SU-DHL-6 (cell line): ENCODE data around the gene ELANE.

Source experiments
- CTCF ChIP-seq: fragments of 200-600 bp; sonication (generic); IDR thresholded peaks from one replicate; pipeline ENCODE4 v1.5.1; 2017; ENCODE audit warnings: antibody characterized with exemption, mild to moderate bottlenecking, low read length, moderate library complexity; ENCODE audit not compliant: insufficient read depth, poor library complexity, severe bottlenecking
- EZH2phosphoT487 ChIP-seq: fragments of 200-600 bp; sonication (generic), shearing (Covaris generic); conservative IDR thresholded peaks from 2 replicates; pipeline ENCODE4 v1.6.1; 2018; ENCODE audit warnings: mild to moderate bottlenecking, antibody characterized with exemption, low read length, moderate library complexity, mixed read lengths

GRCh38 chr19:805600-806550 is 46.2 kb upstream of the ELANE start:
- TF ChIP-seq CTCF (no peak), EZH2phosphoT487 (no peak)
